Loucy (cell line): ENCODE results near the gene DTNB.

Experiments
- H2AFZ ChIP-seq: fragments of 200-600 bp; sonication (generic); 2 replicates; pipeline ENCODE4 v1.6.0; 2016; ENCODE audit warnings: antibody characterized with exemption, mild to moderate bottlenecking, low read length, moderate library complexity
- H3F3A ChIP-seq: fragments of 200-600 bp; 2 replicates; pipeline ENCODE4 v1.6.0; 2016; ENCODE audit warnings: antibody characterized with exemption, low read depth, mild to moderate bottlenecking
- H3K27me3 ChIP-seq: fragments of 200-600 bp; sonication (generic); 2 replicates; pipeline ENCODE4 v1.6.1; 2014; ENCODE audit warnings: low read length, mild to moderate bottlenecking; ENCODE audit not compliant: insufficient read depth, poor library complexity, severe bottlenecking
- H3K36me3 ChIP-seq: fragments of 200-600 bp; sonication (generic); 2 replicates; pipeline ENCODE4 v1.6.1; 2016; ENCODE audit warnings: low read length; ENCODE audit not compliant: insufficient read depth
- H3K4me1 ChIP-seq: fragments of 200-600 bp; sonication (generic); 2 replicates; pipeline ENCODE4 v1.5.1; 2014; ENCODE audit warnings: low read length, mild to moderate bottlenecking; ENCODE audit not compliant: insufficient read depth, poor library complexity, severe bottlenecking
- H3K4me2 ChIP-seq: fragments of 200-600 bp; sonication (generic); 2 replicates; pipeline ENCODE4 v1.6.0; 2014; ENCODE audit warnings: antibody characterized with exemption, low read length, low read depth, mild to moderate bottlenecking; ENCODE audit not compliant: poor library complexity, severe bottlenecking
- H3K4me3 ChIP-seq: fragments of 200-600 bp; sonication (generic); 2 replicates; pipeline ENCODE4 v1.5.1; 2014; ENCODE audit warnings: low read length, mild to moderate bottlenecking, mixed read lengths; ENCODE audit not compliant: poor library complexity, severe bottlenecking
- H3K79me2 ChIP-seq: fragments of 200-600 bp; sonication (generic); 2 replicates; pipeline ENCODE4 v1.6.1; 2014; ENCODE audit warnings: low read length; ENCODE audit not compliant: insufficient read depth
- H3K9ac ChIP-seq: fragments of 200-600 bp; sonication (generic); 2 replicates; pipeline ENCODE4 v1.6.0; 2014; ENCODE audit warnings: mild to moderate bottlenecking, low read depth, low read length, moderate library complexity; ENCODE audit not compliant: poor library complexity, severe bottlenecking
- H3K9me2 ChIP-seq: fragments of 200-600 bp; sonication (generic); replicated peaks from 2 replicates; pipeline ENCODE4 v1.6.1; 2016; ENCODE audit warnings: low read depth, low read length, mixed read lengths
- H3K9me3 ChIP-seq: fragments of 200-600 bp; sonication (generic); 2 replicates; pipeline ENCODE4 v1.6.1; 2014; ENCODE audit warnings: mild to moderate bottlenecking, antibody characterized with exemption, low read length, low read depth; ENCODE audit not compliant: insufficient read depth
- H4K20me1 ChIP-seq: fragments of 200-600 bp; sonication (generic); 2 replicates; pipeline ENCODE4 v1.6.0; 2014; ENCODE audit warnings: antibody characterized with exemption, low read length, mild to moderate bottlenecking; ENCODE audit not compliant: insufficient read depth, poor library complexity, severe bottlenecking
- EZH2phosphoT487 ChIP-seq: fragments of 200-600 bp; IDR thresholded peaks from 2 replicates; pipeline ENCODE4 v1.6.1; 2018; ENCODE audit warnings: antibody characterized with exemption, mild to moderate bottlenecking, moderate library complexity, borderline replicate concordance
- TF ChIP-seq, protein P1 (sequence below): fragments of 200-600 bp; sonication (generic); conservative IDR thresholded peaks from 2 replicates; pipeline ENCODE4 v1.5.1; 2014; ENCODE audit warnings: mild to moderate bottlenecking, antibody characterized with exemption, low read length

The DTNB gene

GRCh38 chr2:25401307-25402026, 271.9 kb downstream of the DTNB start:
- no peaks in the 10 kb centered on the region for H3K9me2 ChIP-seq
- H3K4me1 ChIP-seq = peaks cover 12% of the 10 kb centered on the region
- no peaks in the 10 kb centered on the region for H3K36me3 ChIP-seq
- no peak overlapping the region for H2AFZ ChIP-seq
- H3K79me2 ChIP-seq = no peaks in the 10 kb centered on the region
- TF ChIP-seq, protein P1, sequence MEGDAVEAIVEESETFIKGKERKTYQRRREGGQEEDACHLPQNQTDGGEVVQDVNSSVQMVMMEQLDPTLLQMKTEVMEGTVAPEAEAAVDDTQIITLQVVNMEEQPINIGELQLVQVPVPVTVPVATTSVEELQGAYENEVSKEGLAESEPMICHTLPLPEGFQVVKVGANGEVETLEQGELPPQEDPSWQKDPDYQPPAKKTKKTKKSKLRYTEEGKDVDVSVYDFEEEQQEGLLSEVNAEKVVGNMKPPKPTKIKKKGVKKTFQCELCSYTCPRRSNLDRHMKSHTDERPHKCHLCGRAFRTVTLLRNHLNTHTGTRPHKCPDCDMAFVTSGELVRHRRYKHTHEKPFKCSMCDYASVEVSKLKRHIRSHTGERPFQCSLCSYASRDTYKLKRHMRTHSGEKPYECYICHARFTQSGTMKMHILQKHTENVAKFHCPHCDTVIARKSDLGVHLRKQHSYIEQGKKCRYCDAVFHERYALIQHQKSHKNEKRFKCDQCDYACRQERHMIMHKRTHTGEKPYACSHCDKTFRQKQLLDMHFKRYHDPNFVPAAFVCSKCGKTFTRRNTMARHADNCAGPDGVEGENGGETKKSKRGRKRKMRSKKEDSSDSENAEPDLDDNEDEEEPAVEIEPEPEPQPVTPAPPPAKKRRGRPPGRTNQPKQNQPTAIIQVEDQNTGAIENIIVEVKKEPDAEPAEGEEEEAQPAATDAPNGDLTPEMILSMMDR = no peak
- no peak for TF ChIP-seq EZH2phosphoT487
- no peak overlapping the region for H3K4me2 ChIP-seq
- no peak overlapping the region for H3K9ac ChIP-seq
- no peaks in the 10 kb centered on the region for H4K20me1 ChIP-seq
- H3K9me3 ChIP-seq = no peaks in the 10 kb centered on the region
- H3K4me3 ChIP-seq = no peak overlapping the region
- H3F3A ChIP-seq = no peaks in the 10 kb centered on the region
- H3K27me3 ChIP-seq = no peaks in the 10 kb centered on the region

GRCh38 chr2:25400576-25401216, 272.7 kb downstream of the DTNB start:
- Histone ChIP-seq H3K4me3 (no peak overlapping the region), H3K4me1 (peaks cover 12% of the 10 kb centered on the region), H3K9me3 (no peaks in the 10 kb centered on the region), H3K4me2 (no peak overlapping the region), H3K9ac (no peak overlapping the region), H3F3A (no peaks in the 10 kb centered on the region), H3K36me3 (no peaks in the 10 kb centered on the region), H4K20me1 (no peaks in the 10 kb centered on the region), H2AFZ (no peak overlapping the region), H3K79me2 (no peaks in the 10 kb centered on the region), H3K27me3 (no peaks in the 10 kb centered on the region), H3K9me2 (no peaks in the 10 kb centered on the region)
- TF ChIP-seq, protein P1 = no peak
- no peak for TF ChIP-seq EZH2phosphoT487

DNA sequence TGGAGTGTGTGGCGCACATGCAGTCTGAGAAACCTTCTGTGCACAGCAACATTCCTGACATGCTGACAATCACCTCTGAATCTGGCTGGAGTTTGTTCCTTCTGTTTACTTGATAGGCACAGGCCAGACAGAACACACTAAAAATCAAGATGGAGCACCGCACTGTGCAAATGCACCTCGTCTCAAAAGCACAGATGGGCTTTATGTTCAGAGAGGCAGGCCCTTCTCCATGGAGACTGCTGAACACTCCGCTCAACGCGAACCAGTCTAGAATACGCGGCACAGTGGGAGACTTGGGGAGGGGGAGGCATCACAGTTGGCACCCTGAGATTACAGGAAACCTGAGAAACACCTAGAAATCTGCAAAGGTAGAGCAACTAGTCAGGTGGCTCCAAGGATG, 273.2 kb downstream of the DTNB start:
- Histone ChIP-seq H3K9ac (no peak overlapping the region), H3F3A (no peaks in the 10 kb centered on the region), H4K20me1 (no peaks in the 10 kb centered on the region), H3K4me1 (peaks cover 12% of the 10 kb centered on the region), H3K36me3 (no peaks in the 10 kb centered on the region), H3K27me3 (no peaks in the 10 kb centered on the region), H3K4me2 (no peak overlapping the region), H3K4me3 (no peak overlapping the region), H2AFZ (no peak overlapping the region), H3K9me3 (no peaks in the 10 kb centered on the region), H3K79me2 (no peaks in the 10 kb centered on the region), H3K9me2 (no peaks in the 10 kb centered on the region)
- TF ChIP-seq, protein P1 = no peak
- no peak for TF ChIP-seq EZH2phosphoT487
